ENCODE measurements around the gene CEP57L1.

- TF ChIP-seq CTCF (IDR thresholded peaks at IDR 0.05; ENCODE audit: low read depth, low read length, missing input control) = peak; percentile 95
- no peak for TF ChIP-seq MAX (IDR thresholded peaks at IDR 0.05)
- TF ChIP-seq ZBTB33 (IDR thresholded peaks at IDR 0.05) = no peak
- TF ChIP-seq JUND (IDR thresholded peaks at IDR 0.05) = no peak
- no peak for TF ChIP-seq HNF4G (IDR thresholded peaks at IDR 0.05)
- TF ChIP-seq ATF3 (IDR thresholded peaks at IDR 0.05) = no peak
- TF ChIP-seq RAD21 (IDR thresholded peaks at IDR 0.05) = peak; percentile 99
- no peak for TF ChIP-seq FOXA2 (IDR thresholded peaks at IDR 0.05)
Observed at GRCh38 chr6:109187399-109188114, 92.2 kb downstream of the CEP57L1 start.

Data from liver (tissue), 3 donors.